NCI-H446 treated with DMSO at 0.1 percent for 48 hours (cell line): ENCODE results near the gene INTS7.
"Not testable (repeated sequence)": the region's sequence is repeated elsewhere in the genome, so short reads cannot be mapped to it uniquely, and the experiment has no call there.

Experiments used
- DNase-seq: peaks from one replicate; lab custom pipeline; 2025; lab: John Stamatoyannopoulos, UW

INTS7 gene

DNA sequence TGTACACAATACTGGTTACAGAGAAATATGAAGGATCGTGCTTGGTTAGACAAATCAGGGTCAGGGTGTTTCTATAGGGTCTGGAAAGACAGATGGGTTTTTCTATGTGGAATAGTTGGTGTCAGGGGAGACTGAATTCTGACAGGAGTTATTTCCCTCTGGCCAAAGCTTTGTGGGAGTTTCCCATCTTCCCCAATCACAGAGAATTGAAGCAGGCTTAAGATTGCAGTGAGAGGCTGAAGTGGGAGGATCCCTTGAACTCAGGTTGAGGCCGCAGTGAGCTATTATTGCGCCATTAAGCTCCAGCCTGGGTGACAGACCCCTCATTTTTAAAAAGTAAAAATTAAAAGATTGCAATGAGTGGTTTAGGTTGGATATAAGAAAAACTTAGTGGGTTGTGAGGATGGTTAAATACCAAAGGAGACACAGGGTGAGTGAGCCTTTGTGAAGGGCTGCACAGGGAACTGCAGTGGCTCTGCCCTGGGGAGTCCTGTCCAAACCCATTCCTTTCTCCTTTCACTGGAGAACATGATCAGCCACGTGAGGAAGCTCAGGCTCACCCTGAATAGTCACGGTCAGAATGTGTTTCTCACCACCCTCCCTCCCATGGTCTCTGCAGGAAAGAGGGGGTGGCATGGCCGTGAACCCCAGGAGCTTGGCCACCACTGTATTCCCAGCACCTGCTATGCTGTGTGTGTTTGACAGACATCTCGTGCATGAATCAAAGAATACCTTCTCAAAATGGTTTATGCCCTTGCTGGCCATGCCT is 101.2 kb downstream of the INTS7 start:
- DNase-seq: no peak

DNA sequence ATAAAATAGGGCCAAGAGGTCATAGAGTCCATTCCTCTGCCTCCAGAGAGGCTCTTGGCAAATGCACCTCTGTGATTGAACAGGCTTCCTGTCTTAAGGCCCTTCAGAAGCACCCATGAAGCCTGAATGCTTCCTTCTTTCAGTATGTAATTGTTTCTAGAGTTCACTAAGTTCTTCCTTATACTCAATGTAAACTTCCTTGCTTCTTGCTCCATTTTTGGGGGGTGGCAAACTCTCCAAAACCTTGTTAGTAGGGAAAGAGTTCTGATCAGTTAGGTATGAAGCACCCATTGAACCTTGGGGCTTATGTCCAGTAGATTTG is 102.5 kb downstream of the INTS7 start:
- no peak for DNase-seq

DNA sequence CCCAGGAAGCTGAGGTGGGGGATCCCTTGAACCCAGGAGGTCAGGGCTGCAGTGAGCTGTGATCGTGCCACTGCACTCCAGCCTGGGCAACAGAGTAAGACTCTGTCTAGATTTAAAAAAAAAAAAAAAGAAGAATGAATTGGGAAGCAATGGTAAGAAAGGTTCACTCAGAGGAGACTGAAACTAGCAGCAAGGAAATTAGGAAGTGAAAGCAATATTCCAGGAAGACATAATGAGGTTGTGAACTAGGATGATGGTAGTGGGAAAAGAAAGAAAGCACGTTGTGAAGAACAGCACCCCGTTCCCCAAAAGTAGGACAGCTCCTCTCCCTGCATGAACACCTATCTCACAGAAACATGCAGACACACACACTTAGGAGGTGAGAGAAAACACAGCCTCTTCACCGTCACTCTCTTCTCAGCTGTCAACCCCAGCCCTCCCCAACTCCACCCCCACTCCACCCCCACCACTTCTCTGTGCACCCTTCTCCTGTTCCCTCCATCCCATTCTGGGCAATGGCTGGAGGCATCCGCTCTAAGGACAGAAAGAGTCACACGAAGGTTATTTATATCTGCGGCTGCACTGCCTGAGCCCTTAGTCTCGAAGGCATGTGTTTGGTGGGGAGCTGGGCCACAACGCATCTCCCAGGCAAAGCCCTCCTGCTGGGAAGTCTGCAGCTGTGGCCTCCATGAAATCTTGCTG is 103.0 kb downstream of the INTS7 start:
- no peak for DNase-seq

DNA sequence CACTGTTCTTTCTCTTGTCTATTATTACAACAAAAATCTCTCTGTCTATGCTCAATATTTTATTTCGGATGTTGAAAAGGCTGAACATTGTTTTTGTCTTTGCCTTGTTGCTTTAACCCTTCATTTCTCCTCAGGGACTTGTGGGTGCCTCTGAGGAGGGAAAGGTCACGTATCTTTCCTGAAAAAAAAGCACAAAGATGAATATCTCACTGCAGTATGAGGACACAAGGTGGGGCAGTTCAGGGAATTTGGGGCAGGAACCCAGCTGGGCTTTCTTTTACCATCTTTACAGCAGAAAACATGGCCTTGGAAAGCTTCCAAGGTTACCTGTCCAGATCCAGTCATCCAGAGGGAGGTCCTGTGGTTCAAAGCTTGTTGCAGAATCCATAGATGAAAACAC is 105.7 kb downstream of the INTS7 start:
- no peak for DNase-seq

DNA sequence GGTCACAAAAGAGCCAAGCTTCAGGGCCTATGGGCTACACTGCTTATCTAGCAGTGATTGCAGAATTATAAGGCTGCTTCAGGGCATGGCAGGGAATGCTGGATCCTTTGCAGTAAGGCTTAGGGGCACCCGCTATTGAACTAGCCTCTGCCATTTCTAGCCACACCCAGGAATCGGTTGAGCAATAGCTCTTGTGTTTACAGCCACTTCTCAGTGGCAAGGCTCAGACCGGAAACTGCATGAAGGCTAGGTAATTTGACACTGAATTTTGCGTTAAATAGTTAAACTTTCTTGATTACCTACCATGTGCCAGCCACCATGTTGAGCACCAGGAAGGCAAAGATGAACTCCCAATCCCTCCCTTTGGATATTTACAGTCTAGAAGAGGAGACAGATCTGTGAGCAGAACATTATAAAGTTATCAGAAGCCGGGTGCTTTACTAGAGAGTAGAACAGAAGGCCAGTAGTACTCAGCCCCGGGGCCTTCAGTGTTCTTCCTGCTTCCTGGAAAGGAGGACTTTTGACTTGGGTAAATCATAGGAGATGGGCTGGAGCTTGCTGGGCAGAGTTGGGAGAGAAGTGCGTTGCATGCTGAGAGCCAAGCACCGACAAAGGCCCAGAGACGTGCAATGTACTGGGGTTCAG is 106.2 kb downstream of the INTS7 start:
- DNase-seq: no peak

DNA sequence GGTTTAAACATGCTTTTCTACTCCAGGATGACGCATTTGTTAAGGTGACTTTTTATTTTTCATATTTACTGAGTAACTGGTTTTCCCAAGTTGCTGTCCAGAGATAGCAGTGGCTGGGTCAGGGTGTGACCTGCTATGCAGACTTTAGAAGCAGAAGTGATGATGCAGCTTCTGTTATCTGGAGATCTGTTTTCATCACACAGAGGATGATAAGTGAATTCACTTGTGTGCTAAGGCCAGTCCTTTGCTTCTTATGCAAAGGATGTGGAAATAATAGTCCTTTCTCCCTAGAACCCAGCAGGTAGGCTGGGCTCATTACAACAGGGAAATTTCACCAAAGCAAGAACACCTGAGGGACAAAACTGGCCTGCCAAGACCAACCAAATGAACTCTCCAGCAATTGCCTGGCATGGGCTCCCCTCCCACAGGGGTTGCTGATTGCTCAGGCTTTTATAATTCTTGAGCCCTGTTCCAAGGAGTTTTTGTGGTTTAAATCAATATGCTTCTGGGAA is 107.0 kb downstream of the INTS7 start:
- DNase-seq: no peak

DNA sequence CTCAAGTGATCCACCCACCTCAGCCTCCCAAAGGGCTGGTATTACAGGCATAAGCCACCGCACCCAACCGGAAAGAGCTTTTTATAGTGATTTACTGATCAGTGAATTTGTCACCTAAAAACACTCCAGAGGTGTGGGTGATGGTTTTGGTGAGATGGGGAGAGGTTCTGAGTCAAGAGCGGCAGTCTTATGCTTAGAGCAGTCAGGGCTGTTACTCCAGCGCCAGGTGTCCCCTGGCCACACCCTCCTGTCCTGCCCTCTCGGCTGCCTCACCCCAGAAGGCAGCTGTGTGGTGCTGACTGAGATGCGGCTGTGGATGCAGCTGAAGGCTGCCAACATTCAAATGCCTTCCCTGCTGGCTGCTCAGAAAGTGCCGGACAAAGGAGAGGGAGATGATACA is 110.3 kb downstream of the INTS7 start:
- DNase-seq: no peak

DNA sequence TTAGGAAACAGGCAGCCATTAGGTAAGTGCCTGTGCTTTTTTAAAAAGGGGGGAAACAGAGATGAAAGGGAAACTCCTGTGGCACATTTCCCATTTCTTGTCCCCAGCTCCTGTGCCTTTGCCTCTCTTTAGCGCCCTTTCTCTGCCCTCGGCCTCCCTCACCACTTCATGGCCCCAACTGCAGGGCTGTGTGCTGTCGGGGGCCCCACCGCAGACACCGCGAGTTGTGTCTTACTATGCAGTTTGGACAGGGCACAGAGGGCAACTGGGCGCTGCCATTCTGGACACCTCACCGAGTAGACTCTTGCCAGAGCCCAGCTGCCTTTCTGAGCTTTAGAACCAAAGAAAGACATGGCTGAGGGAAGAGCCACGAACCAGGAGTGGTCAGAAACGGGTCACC is 111.1 kb downstream of the INTS7 start:
- DNase-seq: no peak

DNA sequence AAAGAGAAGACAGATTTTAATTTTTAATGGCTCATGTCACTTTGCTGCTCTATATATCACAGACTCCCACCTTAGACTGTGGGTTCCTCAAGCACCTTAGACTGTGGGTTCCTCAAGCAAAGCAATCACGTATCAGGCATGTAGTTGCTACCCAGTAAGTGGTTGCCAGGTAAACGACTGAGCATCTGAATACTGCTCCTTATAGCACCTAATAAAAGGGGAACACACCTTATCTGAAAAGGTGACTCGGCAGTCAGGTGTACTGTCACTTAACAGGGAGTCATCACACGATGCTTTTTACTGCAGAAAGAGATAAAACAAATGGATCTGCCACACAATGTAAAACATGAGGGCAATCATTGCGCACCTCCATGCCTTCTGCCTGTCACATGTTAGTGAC is 112.3 kb downstream of the INTS7 start:
- no peak for DNase-seq

DNA sequence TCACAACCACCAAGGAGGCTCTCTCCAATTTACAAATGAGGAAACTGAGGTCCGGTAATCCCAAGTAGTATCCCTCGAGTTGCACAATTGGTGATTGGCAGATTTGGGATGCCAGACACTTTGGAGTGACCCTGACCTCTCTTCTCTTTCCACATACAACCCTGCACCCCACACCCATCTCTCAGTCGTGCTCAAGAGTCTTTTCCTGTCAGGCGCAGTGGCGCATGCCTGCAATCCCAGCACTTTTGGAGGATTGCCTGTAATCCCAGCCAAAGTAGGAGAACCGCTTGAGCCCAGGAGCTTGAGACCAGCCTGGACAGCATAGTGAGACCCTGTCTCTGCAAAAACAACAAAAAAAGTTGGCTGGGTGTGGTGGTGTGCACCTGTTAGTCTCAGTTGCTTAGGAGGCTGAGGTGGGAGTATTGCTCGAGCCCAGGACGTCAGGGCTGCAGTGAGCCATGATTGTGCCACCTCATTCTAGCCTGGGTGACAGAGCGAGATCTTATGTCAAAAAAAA is 113.7 kb downstream of the INTS7 start:
- DNase-seq: no peak

DNA sequence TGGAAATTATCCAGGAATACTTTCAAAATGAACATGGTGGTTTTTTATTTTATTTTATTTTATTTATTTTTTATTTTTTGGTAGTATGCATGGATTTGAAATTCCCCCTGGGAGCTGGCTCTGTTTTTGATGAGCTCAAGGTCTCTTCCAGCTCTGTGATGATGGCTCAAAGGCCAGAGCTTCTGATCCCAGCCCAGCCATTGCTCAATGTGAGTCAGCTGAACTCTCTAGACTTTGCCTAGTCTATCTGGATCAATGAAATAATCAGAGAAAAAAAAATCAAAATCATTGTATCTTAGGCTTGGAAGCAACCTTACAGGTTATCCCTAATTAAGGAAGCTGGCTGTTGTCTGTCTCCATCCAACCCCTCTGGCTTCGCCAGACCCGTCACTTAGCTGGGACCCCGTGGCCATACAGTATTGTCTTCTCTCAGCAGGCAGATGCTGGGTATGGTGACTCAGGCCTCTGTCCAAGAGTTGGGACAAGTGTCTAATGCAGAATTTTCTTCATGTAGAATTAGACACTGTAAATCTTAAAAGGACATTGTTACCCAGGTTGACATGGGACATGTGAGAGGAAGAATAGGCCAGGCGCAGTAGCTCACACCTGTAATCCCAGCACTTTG is 114.6 kb downstream of the INTS7 start:
- no peak for DNase-seq

DNA sequence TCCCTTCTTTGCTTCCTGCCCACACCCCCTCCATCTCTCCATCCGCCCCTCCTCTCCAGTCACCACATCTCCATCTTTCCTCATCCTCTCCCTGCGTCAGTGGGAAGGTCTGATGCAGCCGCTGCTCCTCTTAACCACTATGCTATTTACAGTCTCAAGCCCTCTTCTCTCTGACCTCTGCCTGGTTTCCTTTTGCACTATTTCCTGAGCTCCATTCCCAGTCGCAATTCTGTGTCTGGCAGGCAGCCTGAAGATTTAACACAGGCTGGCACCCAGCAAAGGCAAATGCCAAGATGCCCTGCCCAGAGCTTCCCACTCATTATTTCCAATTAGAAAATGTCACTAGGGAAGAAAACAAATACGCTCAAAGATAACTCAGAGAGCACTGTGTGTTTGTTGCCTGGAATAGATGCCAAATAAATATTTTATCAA is 115.2 kb downstream of the INTS7 start:
- peak; percentile 26 for DNase-seq

DNA sequence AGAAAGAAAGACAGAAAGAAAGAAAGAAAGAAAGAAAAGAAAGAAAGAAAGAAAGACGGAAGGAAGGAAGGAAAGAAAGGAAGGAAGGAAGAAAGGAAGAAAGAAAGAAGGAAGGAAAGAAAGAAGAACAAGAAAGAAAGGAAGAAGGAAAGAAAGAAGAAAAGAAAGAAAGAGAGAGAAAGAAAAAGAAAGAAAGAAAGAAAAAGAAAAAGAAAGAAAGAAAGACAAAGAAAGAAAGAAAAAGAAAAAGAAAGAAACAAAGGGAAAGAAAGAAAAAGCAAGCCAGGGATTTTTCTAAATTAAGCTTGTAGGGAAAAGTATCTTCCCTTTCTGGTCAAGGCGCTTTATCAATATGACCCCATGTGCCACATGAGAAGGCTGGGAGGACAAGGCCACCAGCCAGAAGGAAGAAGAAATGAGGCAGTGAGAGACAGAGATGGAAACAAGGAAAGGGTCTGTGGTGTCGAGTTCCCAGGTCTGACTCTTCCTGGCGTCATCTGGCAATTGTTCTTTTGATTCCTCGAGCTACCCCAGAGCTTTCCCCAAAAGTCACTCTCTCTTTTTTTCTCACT is 116.4 kb downstream of the INTS7 start:
- DNase-seq: no peak

DNA sequence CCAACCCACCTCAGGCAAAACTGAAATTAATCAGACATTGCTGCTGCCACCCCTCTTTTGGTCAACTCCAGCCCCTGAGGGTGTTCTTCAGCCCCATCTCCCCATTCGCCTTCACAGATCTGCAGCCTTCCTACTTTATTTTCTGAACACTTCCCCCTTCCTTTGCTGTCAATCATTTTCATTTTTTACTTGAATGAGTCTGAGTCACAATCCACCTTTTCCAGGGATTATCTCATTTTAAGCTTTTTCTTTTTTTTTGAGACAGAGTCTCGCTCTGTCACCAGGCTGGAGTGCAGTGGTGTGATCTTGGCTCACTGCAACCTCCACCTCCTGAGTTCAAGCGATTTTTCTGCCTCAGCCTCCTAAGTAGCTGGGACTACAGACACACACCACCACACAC is 118.9 kb downstream of the INTS7 start:
- not testable (repeated sequence) for DNase-seq

DNA sequence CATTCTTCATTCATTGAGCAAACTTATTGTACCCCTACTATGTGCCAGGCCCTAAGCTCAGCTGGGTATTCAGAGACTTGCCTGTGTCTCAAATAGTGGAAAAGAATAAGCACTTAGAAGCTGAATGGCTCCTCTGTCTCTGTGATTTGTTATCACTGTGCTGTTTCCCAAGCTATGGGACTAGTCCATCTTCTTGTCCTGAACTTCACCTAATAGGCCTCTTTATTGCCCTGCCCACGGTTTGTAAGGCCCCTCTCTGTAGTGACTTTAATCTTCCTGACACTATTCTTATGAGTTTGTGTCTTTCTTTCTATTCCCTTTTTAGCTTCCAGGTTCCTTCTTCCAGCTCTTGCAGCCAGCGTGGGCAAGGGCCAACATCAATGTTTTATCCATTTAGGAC is 119.4 kb downstream of the INTS7 start:
- DNase-seq: no peak

DNA sequence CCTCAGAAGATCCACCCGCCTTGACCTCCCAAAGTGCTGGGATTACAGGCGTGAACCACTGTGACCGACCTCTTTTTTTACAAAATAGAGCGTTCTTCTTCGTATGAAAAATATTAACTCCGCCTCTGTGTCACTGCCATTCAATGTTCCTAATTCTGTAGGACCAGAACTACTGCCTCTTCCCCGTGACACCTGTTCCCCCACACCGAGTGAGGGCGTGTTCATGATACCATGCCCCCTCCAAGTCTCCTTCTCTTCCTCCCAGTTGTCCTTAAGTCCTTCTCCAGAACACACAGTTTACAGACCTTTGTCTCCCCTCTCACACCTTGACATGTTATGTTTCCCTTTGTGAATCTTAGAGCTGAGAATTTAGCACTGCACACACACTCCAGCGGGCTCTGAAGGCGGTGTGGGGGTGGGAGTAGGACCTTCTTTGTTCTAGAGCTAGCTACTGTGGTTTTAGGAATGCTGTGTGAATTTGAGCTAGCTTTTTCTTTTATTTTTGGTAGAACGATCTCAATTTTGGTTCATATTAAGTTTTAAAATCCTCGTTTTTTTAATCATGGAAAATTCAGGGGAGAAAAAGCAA is 122.4 kb downstream of the INTS7 start:
- DNase-seq: no peak

DNA sequence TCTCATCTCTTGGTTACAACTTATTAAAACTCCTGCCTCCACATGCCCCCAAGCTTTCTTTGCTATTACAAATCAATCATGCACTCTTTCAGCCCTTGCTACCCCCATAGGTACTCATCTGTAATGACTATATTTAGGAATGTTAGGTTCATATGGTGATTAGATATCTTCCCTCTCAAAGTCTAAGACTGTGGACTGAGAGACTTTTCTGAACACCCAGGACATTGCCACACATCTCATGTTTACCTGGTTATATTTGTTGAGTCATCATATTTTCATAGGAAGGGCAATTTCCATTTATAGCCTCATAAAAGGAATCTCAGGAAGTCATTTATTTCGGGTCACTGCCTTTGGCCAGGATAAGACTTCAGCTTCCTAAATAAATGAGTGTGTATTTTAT is 123.3 kb downstream of the INTS7 start:
- DNase-seq: no peak

DNA sequence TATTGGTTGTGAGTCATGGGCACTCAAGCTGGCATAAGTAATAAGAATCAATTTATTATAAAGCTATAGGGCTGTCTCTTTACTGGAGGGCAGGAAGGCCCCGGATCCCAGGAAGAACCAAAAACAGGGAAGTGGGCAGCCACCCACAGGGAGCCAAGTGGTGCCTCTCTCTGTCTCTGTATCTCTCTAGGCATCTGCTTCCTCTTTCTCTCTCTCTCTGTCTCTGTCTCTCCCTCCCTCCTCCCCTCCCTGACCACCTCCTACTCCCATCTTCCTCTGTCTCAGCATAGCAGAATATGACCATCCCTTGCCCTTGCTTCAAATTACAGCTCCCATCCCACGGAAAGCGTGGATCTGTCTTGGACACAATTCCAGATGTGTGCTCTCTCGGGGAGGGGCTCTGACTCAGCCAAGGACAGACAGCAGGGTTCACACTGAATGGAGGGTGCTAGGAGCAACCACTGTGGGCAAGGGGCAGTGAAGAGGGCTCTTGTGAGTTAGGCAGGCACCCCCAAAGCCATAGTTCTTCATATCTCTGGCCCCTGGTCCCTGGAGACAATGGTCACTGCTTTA is 124.4 kb downstream of the INTS7 start:
- no peak for DNase-seq

DNA sequence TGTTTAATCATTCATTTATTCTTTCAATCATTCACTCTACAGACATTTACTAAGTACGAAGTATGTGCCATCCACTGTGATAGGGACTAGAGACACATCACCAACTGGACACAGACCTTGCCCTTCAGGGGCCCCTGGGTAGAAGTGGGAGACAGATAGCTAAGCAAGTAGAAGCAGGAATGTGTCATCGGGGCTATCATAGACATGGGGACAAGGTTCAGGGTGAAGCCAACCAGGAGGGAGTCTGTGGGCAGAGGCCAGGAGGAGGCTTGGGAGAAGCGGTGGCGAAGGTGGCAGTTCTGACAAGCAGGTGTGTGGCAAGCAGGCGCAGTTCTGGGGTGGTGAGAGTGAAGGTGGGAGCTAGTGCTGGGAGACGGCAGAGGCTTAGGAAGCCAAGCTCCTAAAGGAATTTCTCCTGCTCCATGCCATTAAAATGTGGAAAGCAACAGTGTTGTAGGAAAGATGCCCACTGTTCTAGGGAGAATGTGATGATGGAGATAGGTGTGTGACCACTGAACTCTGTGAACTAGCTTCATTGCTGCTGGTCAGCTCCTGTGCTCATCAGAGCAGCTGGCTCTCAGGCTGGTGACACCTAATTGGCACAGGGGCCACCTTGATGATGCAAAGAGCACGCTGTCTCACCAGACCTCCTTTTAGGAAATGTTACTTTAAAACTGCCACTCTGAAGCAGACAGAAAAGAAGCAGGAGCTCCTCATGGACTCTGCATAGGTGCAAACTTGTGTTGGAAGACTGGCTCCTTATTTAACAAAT is 125.1 kb downstream of the INTS7 start:
- no peak for DNase-seq

DNA sequence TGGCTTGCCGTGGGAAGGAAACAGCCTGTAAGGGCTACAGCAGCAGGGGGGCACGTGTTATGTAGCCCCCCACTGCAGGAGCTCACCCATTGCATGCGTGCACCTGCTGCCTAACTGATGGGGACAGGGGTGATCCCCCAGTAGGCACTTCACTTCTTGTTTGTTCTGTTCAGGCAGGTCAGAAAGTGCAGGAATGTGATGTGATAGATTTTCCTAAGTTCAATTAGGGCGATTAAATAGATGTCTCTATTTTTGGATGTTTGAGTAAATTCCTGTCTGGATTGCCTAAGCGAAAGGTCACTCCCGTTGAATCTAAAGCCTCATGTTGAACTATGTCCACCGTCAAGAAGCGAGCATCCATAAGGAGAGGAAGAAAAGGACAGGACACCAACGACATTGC is 126.0 kb downstream of the INTS7 start:
- DNase-seq: no peak

DNA sequence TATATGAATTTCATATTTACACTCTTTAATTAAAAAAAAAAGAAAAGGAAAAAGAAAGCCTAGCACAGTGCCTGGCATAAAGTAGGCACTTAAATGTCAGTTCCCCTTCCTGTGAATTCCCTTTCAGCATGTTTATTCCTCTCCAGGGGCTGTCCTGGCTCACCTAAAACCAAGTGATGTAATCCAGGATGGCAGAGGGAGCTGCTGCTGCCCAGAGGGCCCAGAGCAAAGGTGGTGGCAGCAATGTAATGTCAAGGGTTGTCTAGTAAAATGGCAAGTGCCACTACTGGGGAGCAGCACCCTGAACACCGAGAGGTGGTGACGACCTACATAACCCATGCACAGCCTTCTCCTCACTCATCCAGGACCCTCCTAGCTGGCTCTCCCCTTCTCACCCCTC is 126.4 kb downstream of the INTS7 start:
- DNase-seq: no peak
